ENCODE measurements around the gene CHP1. TPM values are rescaled to one million over a fixed set of nuclear protein-coding genes. Genes with fewer than 3 reads are reported as not detected.

CHP1 gene
- total and polyA plus RNA-seq, 9 of the 15 experiments (the other 6 are each of a cell fraction or from before 2014, with no cell fraction given) = 31.7 to 83.4 (median 67.6) TPM

GRCh38 chr15:41276831-41277230, 45.8 kb downstream of the CHP1 start (continued):
- TF ChIP-seq PRDM10 (IDR thresholded peaks at IDR 0.05; ENCODE audit: partially characterized antibody) (no peak), ELF1 (tag; IDR thresholded peaks at IDR 0.05) (peak; percentile 57; the same call in 1 of the 2 replicates), MYC (IDR thresholded peaks at IDR 0.05; ENCODE audit: low read depth, low read length) (no peak), MYC (CRISPR knock-in tag; IDR thresholded peaks at IDR 0.05; ENCODE audit: borderline replicate concordance, low read depth) (no peak), BRF2 (IDR thresholded peaks at IDR 0.05; ENCODE audit: borderline replicate concordance, insufficient read depth, insufficient read length) (no peak), NUFIP1 (IDR thresholded peaks at IDR 0.05; ENCODE audit: partially characterized antibody) (no peak), ZNF146 (CRISPR knock-in tag; IDR thresholded peaks at IDR 0.05; ENCODE audit: unreplicated experiment) (no peak), ZSCAN29 (IDR thresholded peaks at IDR 0.05) (no peak), CEBPG (CRISPR knock-in tag; IDR thresholded peaks at IDR 0.05) (no peak), CEBPG (tag; conservative IDR thresholded peaks at IDR 0.05 in 1 of 2, IDR thresholded peaks at IDR 0.05 in 1 of 2) (peak in 1 of 2 experiments; percentile 46; a peak in 1 of 4 replicates), EP400 (IDR thresholded peaks at IDR 0.05) (no peak), TEAD1 (CRISPR knock-in tag; IDR thresholded peaks at IDR 0.05) (0 out of 4 replicates have a peak, but pooled peaks of 1 of the 2 experiments have one; percentile 43), HNRNPUL1 (IDR thresholded peaks at IDR 0.05; ENCODE audit: low read length) (no peak), LARP7 (IDR thresholded peaks at IDR 0.05) (no peak), JUND (IDR thresholded peaks at IDR 0.05; ENCODE audit: borderline replicate concordance, low read depth, low read length) (peak; percentile 33; the same call in 1 of the 2 replicates), JUND (tag; IDR thresholded peaks at IDR 0.05; ENCODE audit: borderline replicate concordance, low read depth, low read length) (peak; percentile 38; the same call in 1 of the 3 replicates), TCF3 (CRISPR knock-in tag; IDR thresholded peaks at IDR 0.05) (no peak)
- TF ChIP-seq, protein P1, sequence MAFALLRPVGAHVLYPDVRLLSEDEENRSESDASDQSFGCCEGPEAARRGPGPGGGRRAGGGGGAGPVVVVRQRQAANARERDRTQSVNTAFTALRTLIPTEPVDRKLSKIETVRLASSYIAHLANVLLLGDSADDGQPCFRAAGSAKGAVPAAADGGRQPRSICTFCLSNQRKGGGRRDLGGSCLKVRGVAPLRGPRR (CRISPR knock-in tag; IDR thresholded peaks at IDR 0.05) = no peak
- TF ChIP-seq, protein P2, sequence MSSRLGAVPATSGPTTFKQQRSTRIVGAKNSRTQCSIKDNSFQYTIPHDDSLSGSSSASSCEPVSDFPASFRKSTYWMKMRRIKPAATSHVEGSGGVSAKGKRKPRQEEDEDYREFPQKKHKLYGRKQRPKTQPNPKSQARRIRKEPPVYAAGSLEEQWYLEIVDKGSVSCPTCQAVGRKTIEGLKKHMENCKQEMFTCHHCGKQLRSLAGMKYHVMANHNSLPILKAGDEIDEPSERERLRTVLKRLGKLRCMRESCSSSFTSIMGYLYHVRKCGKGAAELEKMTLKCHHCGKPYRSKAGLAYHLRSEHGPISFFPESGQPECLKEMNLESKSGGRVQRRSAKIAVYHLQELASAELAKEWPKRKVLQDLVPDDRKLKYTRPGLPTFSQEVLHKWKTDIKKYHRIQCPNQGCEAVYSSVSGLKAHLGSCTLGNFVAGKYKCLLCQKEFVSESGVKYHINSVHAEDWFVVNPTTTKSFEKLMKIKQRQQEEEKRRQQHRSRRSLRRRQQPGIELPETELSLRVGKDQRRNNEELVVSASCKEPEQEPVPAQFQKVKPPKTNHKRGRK (tag; IDR thresholded peaks at IDR 0.05) = no peak
- TF ChIP-seq, protein P3, sequence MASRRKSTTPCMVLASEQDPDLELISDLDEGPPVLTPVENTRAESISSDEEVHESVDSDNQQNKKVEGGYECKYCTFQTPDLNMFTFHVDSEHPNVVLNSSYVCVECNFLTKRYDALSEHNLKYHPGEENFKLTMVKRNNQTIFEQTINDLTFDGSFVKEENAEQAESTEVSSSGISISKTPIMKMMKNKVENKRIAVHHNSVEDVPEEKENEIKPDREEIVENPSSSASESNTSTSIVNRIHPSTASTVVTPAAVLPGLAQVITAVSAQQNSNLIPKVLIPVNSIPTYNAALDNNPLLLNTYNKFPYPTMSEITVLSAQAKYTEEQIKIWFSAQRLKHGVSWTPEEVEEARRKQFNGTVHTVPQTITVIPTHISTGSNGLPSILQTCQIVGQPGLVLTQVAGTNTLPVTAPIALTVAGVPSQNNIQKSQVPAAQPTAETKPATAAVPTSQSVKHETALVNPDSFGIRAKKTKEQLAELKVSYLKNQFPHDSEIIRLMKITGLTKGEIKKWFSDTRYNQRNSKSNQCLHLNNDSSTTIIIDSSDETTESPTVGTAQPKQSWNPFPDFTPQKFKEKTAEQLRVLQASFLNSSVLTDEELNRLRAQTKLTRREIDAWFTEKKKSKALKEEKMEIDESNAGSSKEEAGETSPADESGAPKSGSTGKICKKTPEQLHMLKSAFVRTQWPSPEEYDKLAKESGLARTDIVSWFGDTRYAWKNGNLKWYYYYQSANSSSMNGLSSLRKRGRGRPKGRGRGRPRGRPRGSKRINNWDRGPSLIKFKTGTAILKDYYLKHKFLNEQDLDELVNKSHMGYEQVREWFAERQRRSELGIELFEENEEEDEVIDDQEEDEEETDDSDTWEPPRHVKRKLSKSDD (conservative IDR thresholded peaks at IDR 0.05; ENCODE audit: low read length) = no peak

Data from K562 (cell line).